ENCODE results near the gene FAIM.

The FAIM gene

GRCh38 chr3:138681463-138682220 lies 73.1 kb downstream of the FAIM start:
- H3K4me3 ChIP-seq = no peak overlapping the region
- TF ChIP-seq, protein P1, sequence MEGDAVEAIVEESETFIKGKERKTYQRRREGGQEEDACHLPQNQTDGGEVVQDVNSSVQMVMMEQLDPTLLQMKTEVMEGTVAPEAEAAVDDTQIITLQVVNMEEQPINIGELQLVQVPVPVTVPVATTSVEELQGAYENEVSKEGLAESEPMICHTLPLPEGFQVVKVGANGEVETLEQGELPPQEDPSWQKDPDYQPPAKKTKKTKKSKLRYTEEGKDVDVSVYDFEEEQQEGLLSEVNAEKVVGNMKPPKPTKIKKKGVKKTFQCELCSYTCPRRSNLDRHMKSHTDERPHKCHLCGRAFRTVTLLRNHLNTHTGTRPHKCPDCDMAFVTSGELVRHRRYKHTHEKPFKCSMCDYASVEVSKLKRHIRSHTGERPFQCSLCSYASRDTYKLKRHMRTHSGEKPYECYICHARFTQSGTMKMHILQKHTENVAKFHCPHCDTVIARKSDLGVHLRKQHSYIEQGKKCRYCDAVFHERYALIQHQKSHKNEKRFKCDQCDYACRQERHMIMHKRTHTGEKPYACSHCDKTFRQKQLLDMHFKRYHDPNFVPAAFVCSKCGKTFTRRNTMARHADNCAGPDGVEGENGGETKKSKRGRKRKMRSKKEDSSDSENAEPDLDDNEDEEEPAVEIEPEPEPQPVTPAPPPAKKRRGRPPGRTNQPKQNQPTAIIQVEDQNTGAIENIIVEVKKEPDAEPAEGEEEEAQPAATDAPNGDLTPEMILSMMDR (IDR thresholded peaks at IDR 0.05) = no peak
- H3K27ac ChIP-seq = no peak overlapping the region
- no peak for DNase-seq (ENCODE audit: low spot score)

DNA sequence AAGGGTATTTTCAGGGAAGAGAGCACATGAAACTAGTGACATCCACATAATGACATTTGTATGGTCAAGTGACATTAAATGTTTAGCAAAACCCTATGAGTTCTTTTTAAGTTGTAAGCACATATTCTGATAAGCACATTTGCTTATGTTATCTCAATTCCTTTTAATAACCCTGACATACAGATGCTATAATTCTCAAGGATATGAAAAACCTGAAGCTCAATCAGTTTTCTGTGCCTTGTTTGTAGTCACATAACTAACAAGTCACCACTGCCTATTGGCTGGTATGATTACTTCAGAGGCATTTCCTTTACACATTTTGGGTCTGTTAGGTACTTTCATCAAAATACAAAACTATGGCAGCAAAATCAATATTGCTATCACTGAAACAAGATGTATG lies 74.1 kb downstream of the FAIM start:
- TF ChIP-seq, protein P1 (IDR thresholded peaks at IDR 0.05) = no peak
- no peak overlapping the region for H3K4me3 ChIP-seq
- H3K27ac ChIP-seq = no peak overlapping the region
- DNase-seq (ENCODE audit: low spot score) = no peak

Data from coronary artery (tissue), 2 donors.